IPS-NIHi7 (cell line): ENCODE results near the gene PPP1R12C.

Experiments
- DNase-seq: peaks from one replicate; pipeline ENCODE4 v3.0.0; 2012; ENCODE audit warnings: mixed read lengths; ENCODE audit errors: extremely low spot score

The PPP1R12C gene

GRCh38 chr19:55146705-55147273 lies 29.4 kb upstream of the PPP1R12C start:
- DNase-seq: peak; percentile 90

GRCh38 chr19:55146078-55146704 lies 28.8 kb upstream of the PPP1R12C start:
- peak; percentile 67 for DNase-seq

GRCh38 chr19:55145232-55145631 lies 27.8 kb upstream of the PPP1R12C start:
- no peak for DNase-seq

GRCh38 chr19:55141696-55142095 lies 24.3 kb upstream of the PPP1R12C start:
- no peak for DNase-seq

- DNase-seq: no peak
Measured at GRCh38 chr19:55137915-55138314, 20.5 kb upstream of the PPP1R12C start.

GRCh38 chr19:55136399-55137102 lies 19.1 kb upstream of the PPP1R12C start:
- no peak for DNase-seq

- DNase-seq: no peak
Measured at GRCh38 chr19:55134736-55135135, 17.3 kb upstream of the PPP1R12C start.

GRCh38 chr19:55133639-55134444 lies 16.4 kb upstream of the PPP1R12C start:
- DNase-seq: no peak

- no peak for DNase-seq
Measured at GRCh38 chr19:55132453-55133129, 15.2 kb upstream of the PPP1R12C start.

- DNase-seq: no peak
Measured at GRCh38 chr19:55131421-55131820, 14.0 kb upstream of the PPP1R12C start.

- DNase-seq: no peak
Measured at GRCh38 chr19:55119053-55119452, 1.6 kb upstream of the PPP1R12C start.

- peak; percentile 78 for DNase-seq
Measured at GRCh38 chr19:55118401-55118991, 1.1 kb upstream of the PPP1R12C start.

- DNase-seq: peak; percentile 98
Measured at GRCh38 chr19:55117663-55118391, 390 bp upstream of the PPP1R12C start.

GRCh38 chr19:55116232-55116858 lies 1.1 kb downstream of the PPP1R12C start:
- no peak for DNase-seq

- no peak for DNase-seq
Measured at GRCh38 chr19:55115446-55116065, 1.9 kb downstream of the PPP1R12C start.

GRCh38 chr19:55114566-55115145 lies 2.8 kb downstream of the PPP1R12C start:
- DNase-seq: no peak

- DNase-seq: peak; percentile 74
Measured at GRCh38 chr19:55113570-55114039, 3.8 kb downstream of the PPP1R12C start.

- no peak for DNase-seq
Measured at GRCh38 chr19:55112777-55113569, 4.5 kb downstream of the PPP1R12C start.
